Loucy (cell line): ENCODE measurements around the gene ERMAP.

Source experiments
- EZH2phosphoT487 ChIP-seq: fragments of 200-600 bp; IDR thresholded peaks from 2 replicates; pipeline ENCODE4 v1.6.1; 2018; ENCODE audit warnings: antibody characterized with exemption, mild to moderate bottlenecking, moderate library complexity, borderline replicate concordance
- TF ChIP-seq, protein P1 (sequence below): fragments of 200-600 bp; sonication (generic); conservative IDR thresholded peaks from 2 replicates; pipeline ENCODE4 v1.5.1; 2014; ENCODE audit warnings: mild to moderate bottlenecking, antibody characterized with exemption, low read length

DNA sequence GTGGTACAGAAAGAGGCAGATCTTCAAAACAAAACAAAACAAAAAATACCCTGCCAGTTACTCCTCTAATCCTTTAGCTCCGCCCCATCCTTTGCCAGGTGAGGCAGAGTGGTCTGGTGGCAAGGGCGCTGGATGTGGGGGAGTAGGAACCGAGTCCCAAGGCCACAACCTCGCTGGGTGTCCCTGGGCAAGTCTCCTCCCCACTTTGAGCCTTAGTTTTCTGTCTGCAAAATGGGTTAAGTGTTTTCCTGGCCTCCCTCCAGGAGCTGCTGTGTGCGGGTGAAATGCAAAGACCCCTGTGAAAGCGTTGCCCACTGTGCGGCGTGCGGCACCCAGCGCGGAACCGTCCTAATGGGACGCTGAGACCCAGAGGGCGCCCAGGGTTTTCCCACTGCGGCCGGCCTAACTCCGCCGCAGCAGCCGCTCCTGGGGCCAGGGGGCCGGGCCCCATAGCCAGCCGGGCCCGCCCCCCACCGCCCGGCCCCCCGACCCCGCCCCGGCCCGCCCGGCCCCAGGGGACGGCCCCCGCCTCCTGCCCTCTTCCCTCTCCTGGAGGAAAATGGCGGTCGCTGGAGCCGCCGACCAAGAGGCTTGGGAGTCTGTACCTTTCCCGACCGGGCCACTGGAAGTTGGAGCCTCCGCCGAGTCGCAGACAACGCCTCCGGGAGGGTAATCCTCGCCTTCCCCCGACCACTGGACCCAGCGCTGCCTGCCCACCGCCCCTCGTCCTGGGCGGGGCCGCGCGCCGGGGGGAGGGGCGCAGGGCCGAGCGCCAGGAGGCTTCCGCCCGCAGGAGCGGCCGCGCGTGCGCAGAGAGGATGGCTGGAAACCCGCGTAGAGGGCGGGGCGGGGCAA, at the start of gene ERMAP, which contains the start of gene SVBP:
- TF ChIP-seq, protein P1, sequence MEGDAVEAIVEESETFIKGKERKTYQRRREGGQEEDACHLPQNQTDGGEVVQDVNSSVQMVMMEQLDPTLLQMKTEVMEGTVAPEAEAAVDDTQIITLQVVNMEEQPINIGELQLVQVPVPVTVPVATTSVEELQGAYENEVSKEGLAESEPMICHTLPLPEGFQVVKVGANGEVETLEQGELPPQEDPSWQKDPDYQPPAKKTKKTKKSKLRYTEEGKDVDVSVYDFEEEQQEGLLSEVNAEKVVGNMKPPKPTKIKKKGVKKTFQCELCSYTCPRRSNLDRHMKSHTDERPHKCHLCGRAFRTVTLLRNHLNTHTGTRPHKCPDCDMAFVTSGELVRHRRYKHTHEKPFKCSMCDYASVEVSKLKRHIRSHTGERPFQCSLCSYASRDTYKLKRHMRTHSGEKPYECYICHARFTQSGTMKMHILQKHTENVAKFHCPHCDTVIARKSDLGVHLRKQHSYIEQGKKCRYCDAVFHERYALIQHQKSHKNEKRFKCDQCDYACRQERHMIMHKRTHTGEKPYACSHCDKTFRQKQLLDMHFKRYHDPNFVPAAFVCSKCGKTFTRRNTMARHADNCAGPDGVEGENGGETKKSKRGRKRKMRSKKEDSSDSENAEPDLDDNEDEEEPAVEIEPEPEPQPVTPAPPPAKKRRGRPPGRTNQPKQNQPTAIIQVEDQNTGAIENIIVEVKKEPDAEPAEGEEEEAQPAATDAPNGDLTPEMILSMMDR = no peak
- TF ChIP-seq EZH2phosphoT487 = no peak
